Upper lobe of left lung (tissue), 6 donors: ENCODE measurements around the gene TXNRD2. TPM values are rescaled to one million over a fixed set of nuclear protein-coding genes. Genes with fewer than 3 reads are reported as not detected.

Experiments used
- ATAC-seq, 2 donors: fragments of 200-7000 bp; cut with Tn5 transposase; one replicate each; pipeline ENCODE4 v1.9.1; 2022; ENCODE audit warnings: mild to moderate bottlenecking in 2 of 2, moderate library complexity in 2 of 2; ENCODE audit not compliant: low FRiP score in 2 of 2
- DNase-seq, 2 donors: peaks; one replicate each; pipeline ENCODE4 v3.0.0-alpha.2; 2019 to 2020
- H3K27ac ChIP-seq, 4 donors: fragments of 200-600 bp; sonication (generic); one replicate each; pipeline ENCODE4 v1.5.1; 2016 to 2019
- H3K27me3 ChIP-seq, 4 donors: fragments of 200-600 bp; sonication (generic); one replicate each; pipeline ENCODE4 v1.5.1; 2017 to 2019
- H3K36me3 ChIP-seq, 4 donors: fragments of 200-600 bp; sonication (generic); one replicate each; pipeline ENCODE4 v1.5.1; 2016 to 2019
- H3K4me1 ChIP-seq, 4 donors: fragments of 200-600 bp; sonication (generic); one replicate each; pipeline ENCODE4 v1.5.1; 2018 to 2019
- H3K4me3 ChIP-seq, 4 donors: fragments of 200-600 bp; sonication (generic); one replicate each; pipeline ENCODE4 v1.5.1; 2017 to 2019; ENCODE audit warnings: mild to moderate bottlenecking in 2 of 4, moderate library complexity in 1 of 4
- H3K9me3 ChIP-seq, 4 donors: fragments of 200-600 bp; sonication (generic); one replicate each; pipeline ENCODE4 v1.5.1; 2018 to 2019
- EP300 ChIP-seq, 4 donors: sonication (generic); formaldehyde crosslinking; IDR thresholded peaks; one replicate each; pipeline ENCODE4 v1.5.1; 2017; ENCODE audit warnings: antibody characterized with exemption in 4 of 4, control low read depth in 2 of 4
- POLR2A ChIP-seq, 4 donors: fragments of 450-650 bp; IDR thresholded peaks; one replicate each; pipeline ENCODE4 v1.5.1; 2016 to 2017; ENCODE audit warnings: antibody characterized with exemption in 4 of 4, mild to moderate bottlenecking in 2 of 4
- POLR2AphosphoS5 ChIP-seq, 2 donors: sonication (generic); formaldehyde crosslinking; IDR thresholded peaks; one replicate each; pipeline ENCODE4 v1.5.1; 2017; ENCODE audit warnings: antibody characterized with exemption in 2 of 2
- WGBS, 2 donors: methylation state at CpG; one replicate each; pipeline ENCODE4 v1.1.5; 2017 to 2018; 5-methylcytosine and 5-hydroxymethylcytosine counted together
- total RNA-seq, 6 donors: library from RNA; depleted of rRNA in 4 of 6; stranded (reverse); fragments of >200 nt in 4 of 6; gene quantifications; one replicate each; pipeline versions ENCODE4 v1.1.0 to v1.2.1, GENCODE V29; 2016 to 2021
- TF ChIP-seq, protein P1 (sequence below), 6 experiments: fragments of 450-650 bp in 4 of 6; fragments of 200-600 bp in 2 of 6; sonication (generic) in 2 of 6; IDR thresholded peaks; one replicate each; pipeline ENCODE4 v1.5.1; 2016 to 2019; ENCODE audit warnings: antibody characterized with exemption in 6 of 6
- donor health status: DM: no; HTN: no; CAD: no; lungs with moderate emphysema.
- donor health status: DM: no; HTN: yes; CAD: no; lungs with severe emphysema.

The TXNRD2 gene
- total RNA-seq, 6 donors from 2014 or later = 29.6 to 78.6 (median 49.3) TPM

DNA sequence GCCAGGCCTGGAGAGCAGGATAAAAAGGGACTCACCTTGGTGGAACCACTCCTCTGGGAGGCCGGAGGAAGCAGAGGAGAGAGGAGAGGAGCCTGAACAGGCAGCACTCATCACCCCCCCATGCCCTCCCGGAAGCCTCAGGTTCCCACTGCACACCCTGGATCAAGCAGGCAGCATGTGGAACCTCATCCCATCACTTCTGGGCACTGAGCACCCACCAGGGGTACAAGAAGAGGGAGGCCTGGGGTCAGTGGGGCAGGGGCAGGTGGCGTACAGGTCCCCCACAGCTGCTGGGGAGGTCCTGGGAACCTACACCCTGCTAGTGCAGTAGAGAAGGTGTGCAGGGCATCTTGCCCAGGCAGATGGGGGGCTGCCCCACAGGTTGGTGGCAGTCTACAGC, 35.1 kb upstream of the TXNRD2 start:
- H3K27ac ChIP-seq = no peak overlapping the region
- peaks cover 0 to 56% (median 27%) of the 10 kb centered on the region in 4 donors for H3K36me3 ChIP-seq
- 96 to 100% methylated on average over 1 to 3 of the region's 3 CpGs for WGBS, 2 donors

DNA sequence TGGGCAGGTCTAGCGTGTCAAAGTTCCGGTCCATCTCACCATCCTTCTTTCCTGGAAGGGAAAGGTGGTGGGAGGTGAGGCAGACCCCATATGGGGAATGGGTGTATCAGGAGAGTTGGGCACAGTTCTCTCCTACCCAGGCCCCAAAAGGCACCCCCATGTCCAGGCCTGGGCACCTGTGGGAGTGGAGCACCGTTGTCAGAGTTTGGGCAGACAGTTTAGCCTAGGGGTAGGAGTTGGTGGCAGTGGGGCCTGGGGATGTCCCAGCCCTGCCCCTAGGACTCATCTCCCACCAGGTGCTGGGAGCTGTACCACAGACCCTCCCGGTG, 34.1 kb upstream of the TXNRD2 start:
- Histone ChIP-seq H3K27me3 (no peaks in the 10 kb centered on the region), H3K4me1 (peaks cover 15 to 28% (median 20%) of the 10 kb centered on the region in 4 donors), H3K36me3 (peaks cover 0 to 56% (median 23%) of the 10 kb centered on the region in 4 donors), H3K27ac (no peak overlapping the region), H3K9me3 (no peaks in the 10 kb centered on the region), H3K4me3 (no peak overlapping the region)
- TF ChIP-seq, protein P1, sequence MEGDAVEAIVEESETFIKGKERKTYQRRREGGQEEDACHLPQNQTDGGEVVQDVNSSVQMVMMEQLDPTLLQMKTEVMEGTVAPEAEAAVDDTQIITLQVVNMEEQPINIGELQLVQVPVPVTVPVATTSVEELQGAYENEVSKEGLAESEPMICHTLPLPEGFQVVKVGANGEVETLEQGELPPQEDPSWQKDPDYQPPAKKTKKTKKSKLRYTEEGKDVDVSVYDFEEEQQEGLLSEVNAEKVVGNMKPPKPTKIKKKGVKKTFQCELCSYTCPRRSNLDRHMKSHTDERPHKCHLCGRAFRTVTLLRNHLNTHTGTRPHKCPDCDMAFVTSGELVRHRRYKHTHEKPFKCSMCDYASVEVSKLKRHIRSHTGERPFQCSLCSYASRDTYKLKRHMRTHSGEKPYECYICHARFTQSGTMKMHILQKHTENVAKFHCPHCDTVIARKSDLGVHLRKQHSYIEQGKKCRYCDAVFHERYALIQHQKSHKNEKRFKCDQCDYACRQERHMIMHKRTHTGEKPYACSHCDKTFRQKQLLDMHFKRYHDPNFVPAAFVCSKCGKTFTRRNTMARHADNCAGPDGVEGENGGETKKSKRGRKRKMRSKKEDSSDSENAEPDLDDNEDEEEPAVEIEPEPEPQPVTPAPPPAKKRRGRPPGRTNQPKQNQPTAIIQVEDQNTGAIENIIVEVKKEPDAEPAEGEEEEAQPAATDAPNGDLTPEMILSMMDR (IDR thresholded peaks at IDR 0.05) = no peak
- TF ChIP-seq EP300 (IDR thresholded peaks at IDR 0.05) = no peak
- TF ChIP-seq POLR2AphosphoS5 (IDR thresholded peaks at IDR 0.05) = no peak
- no peak for TF ChIP-seq POLR2A (IDR thresholded peaks at IDR 0.05)
- ATAC-seq = no peak
- DNase-seq = peak in 1 of 2 donors; percentile 30
- WGBS, 2 donors = 50 to 70% methylated on average over 1 to 4 of the region's 4 CpGs

More for the DNA sequence above, 35.1 kb upstream of the TXNRD2 start:
- ATAC-seq (no peak), DNase-seq (peak in 1 of 2 donors; percentile 35)
- TF ChIP-seq EP300 (IDR thresholded peaks at IDR 0.05) (no peak), POLR2A (IDR thresholded peaks at IDR 0.05) (no peak)
- TF ChIP-seq, protein P1 (IDR thresholded peaks at IDR 0.05) = no peak
- H3K4me3 ChIP-seq = no peak overlapping the region
- H3K9me3 ChIP-seq = no peaks in the 10 kb centered on the region
- no peaks in the 10 kb centered on the region for H3K27me3 ChIP-seq
- H3K4me1 ChIP-seq = peaks cover 6 to 18% (median 12%) of the 10 kb centered on the region in 4 donors

DNA sequence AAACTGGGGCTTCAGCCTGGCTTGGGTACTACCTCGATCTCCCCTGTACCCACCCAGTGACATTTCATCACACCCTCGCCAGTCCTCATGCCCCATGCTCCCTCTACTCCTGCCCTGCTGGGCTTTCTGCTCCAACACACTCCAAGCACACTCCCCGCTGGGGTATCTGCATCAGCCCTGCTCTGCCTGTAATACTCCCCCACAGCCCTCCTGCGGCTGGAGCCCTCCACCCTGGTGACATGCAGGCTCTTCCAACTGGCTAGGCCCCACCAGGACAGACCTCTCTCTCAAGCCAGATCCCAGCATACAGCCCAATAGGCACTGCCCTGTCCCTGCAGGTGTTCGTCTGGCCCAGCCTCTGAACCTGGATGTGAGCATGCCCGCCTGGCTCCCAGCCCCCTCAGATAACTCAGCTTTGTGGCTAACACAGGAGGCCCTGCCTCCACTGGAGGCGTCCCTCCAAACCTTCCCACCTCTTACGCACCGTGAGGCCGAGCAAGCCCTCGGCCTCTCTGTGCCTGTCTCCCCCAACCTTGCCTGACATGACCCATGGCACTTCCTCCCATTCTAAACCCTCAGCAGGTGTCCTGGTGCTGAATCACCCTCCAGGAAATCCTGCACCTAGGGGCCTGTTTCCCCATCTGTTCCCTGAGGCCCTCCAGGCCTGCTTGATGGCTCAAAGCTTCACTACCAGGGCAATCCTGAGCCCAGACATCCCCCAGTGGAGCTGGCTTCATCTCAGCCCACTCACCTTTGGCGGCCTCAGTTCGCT, 33.5 kb upstream of the TXNRD2 start:
- ATAC-seq = no peak
- H3K27me3 ChIP-seq = no peaks in the 10 kb centered on the region
- H3K27ac ChIP-seq = peak overlapping the region in 1 of 4 donors; percentile 25
- 61 to 76% methylated on average over 11 to 12 of the region's 13 CpGs for WGBS, 2 donors
- TF ChIP-seq POLR2A (IDR thresholded peaks at IDR 0.05) (no peak), EP300 (IDR thresholded peaks at IDR 0.05) (no peak), POLR2AphosphoS5 (IDR thresholded peaks at IDR 0.05) (no peak)
- TF ChIP-seq, protein P1 (IDR thresholded peaks at IDR 0.05) = no peak
- H3K4me1 ChIP-seq = peaks cover 16 to 30% (median 24%) of the 10 kb centered on the region in 4 donors
- peaks cover 0 to 51% (median 21%) of the 10 kb centered on the region in 4 donors for H3K36me3 ChIP-seq
- H3K4me3 ChIP-seq = no peak overlapping the region
- DNase-seq = peak in 1 of 2 donors; percentile 19
- no peaks in the 10 kb centered on the region for H3K9me3 ChIP-seq

DNA sequence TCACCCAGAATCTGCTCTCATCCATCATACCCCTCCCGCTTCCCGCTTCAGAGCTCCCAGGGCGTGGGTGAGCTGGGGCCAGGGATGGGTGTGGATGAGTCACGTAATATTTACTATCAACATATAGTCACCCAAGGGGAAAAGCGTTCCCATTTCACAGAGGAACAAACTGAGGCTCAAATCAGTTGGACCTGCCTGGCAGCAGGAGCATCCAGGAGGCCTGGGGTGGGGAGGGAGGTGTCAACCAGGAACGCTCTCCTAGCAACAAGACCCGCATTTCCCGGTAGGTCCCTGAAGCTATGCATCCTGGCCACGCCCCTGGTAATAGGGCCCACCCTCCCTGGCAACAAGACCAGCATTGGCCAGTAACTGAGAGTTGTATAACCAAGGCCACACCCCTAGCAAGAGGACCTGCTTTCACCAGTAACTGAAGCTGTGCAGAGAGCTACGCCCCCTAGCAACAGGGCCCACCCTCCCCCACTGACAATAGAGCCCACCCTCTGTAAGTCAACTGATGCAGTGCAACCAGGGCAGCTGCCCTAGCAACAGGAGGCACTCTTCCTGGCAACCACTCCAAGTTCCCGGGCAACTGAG, 32.7 kb upstream of the TXNRD2 start:
- H3K36me3 ChIP-seq = peaks cover 0 to 50% (median 21%) of the 10 kb centered on the region in 4 donors
- peak in 1 of 2 donors; percentile 31 for DNase-seq
- TF ChIP-seq EP300 (IDR thresholded peaks at IDR 0.05) = no peak
- TF ChIP-seq POLR2AphosphoS5 (IDR thresholded peaks at IDR 0.05) = no peak
- TF ChIP-seq, protein P1 (IDR thresholded peaks at IDR 0.05) = no peak
- TF ChIP-seq POLR2A (IDR thresholded peaks at IDR 0.05) = no peak

More for the DNA sequence above, 32.7 kb upstream of the TXNRD2 start:
- H3K27me3 ChIP-seq = no peaks in the 10 kb centered on the region
- H3K4me1 ChIP-seq = peaks cover 16 to 30% (median 24%) of the 10 kb centered on the region in 4 donors
- WGBS, 2 donors = 60 to 70% methylated on average over 10 to 11 of the region's 11 CpGs
- ATAC-seq = peak in 1 of 2 donors; percentile 24
- H3K27ac ChIP-seq = peak overlapping the region in 1 of 4 donors; percentile 25
- no peaks in the 10 kb centered on the region for H3K9me3 ChIP-seq
- H3K4me3 ChIP-seq = no peak overlapping the region
